ENCODE data around the gene GPC6.

DNA sequence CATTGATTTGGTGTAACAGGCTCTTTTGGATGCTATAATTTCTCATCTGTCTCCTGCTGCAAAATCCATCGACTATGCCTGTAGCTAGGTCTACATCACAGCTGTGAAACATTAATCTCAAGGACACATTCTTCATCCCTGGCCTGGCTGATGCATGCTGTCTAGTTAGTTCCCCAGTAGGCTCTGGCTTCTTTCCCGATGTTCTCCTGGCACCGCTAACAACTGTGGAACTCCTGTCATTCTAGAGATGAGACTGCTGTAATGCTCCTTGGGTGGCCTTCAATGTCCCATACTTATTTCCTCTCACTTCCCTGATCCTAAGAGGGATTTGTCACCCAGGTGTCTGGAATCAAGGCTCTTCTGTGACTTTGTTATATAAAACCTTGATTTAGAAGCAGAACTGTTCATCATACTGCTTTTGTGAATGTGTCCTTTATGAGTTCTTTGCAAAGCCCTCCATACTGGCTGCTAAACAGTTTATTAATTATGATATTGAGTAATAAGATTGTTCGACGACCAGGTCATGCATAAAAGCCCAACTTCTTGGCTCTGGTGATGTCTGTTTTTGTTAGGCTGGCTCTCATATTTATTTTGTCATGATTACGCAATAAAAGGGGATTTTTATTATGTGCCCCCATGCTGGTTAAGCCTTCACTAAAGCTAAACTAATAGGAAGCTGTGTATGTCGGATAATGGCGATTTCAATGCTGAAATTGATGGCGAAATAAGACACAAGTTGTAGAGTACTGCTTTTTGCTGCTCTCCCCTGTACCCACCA, 1025.4 kb downstream of the GPC6 start:
- TF ChIP-seq, protein P1, sequence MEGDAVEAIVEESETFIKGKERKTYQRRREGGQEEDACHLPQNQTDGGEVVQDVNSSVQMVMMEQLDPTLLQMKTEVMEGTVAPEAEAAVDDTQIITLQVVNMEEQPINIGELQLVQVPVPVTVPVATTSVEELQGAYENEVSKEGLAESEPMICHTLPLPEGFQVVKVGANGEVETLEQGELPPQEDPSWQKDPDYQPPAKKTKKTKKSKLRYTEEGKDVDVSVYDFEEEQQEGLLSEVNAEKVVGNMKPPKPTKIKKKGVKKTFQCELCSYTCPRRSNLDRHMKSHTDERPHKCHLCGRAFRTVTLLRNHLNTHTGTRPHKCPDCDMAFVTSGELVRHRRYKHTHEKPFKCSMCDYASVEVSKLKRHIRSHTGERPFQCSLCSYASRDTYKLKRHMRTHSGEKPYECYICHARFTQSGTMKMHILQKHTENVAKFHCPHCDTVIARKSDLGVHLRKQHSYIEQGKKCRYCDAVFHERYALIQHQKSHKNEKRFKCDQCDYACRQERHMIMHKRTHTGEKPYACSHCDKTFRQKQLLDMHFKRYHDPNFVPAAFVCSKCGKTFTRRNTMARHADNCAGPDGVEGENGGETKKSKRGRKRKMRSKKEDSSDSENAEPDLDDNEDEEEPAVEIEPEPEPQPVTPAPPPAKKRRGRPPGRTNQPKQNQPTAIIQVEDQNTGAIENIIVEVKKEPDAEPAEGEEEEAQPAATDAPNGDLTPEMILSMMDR (conservative IDR thresholded peaks at IDR 0.05): no peak
- no peak for TF ChIP-seq ZFX (IDR thresholded peaks at IDR 0.05)
